PFSK-1 (cell line): ENCODE data around the gene APOBEC3G.

Source experiments
- POLR2AphosphoS5 ChIP-seq: IDR thresholded peaks from 2 replicates; pipeline ENCODE4 v1.6.1; 2012; ENCODE audit warnings: low read depth, mild to moderate bottlenecking, control low read depth, low read length, moderate library complexity
- REST ChIP-seq, 2 experiments: IDR thresholded peaks; 2 replicates each; pipeline versions ENCODE4 v1.6.1 to v1.8.0; 2011 to 2012; ENCODE audit warnings: low read depth in 2 of 2, low read length in 2 of 2, control low read depth in 1 of 2, inconsistent platforms in 1 of 2, mild to moderate bottlenecking in 1 of 2, moderate library complexity in 1 of 2; ENCODE audit not compliant: insufficient read depth in 1 of 2
- TAF1 ChIP-seq: IDR thresholded peaks from 2 replicates; pipeline ENCODE4 v1.6.1; 2012; ENCODE audit warnings: low read length, control low read depth, borderline replicate concordance; ENCODE audit not compliant: insufficient read depth

- no peak for TF ChIP-seq TAF1
- no peak for TF ChIP-seq POLR2AphosphoS5
- TF ChIP-seq REST (IDR thresholded peaks at IDR 0.05; ENCODE audit: insufficient read depth in 1 of 2, low read depth in 2 of 2, low read length in 2 of 2): no peak
These were observed 37.0 kb downstream of the APOBEC3G start for GRCh38 chr22:39114112-39114511.
